Peyer's patch (tissue), 4 donors: ENCODE results near the gene RNASE11.

Experiments
- POLR2A ChIP-seq, 2 donors: fragments of 450-650 bp; IDR thresholded peaks; one replicate each; pipeline ENCODE4 v1.5.1; 2017; ENCODE audit warnings: antibody characterized with exemption in 2 of 2, mild to moderate bottlenecking in 2 of 2, moderate library complexity in 2 of 2
- TF ChIP-seq, protein P1 (sequence below), 6 experiments: fragments of 450-650 bp in 4 of 6; fragments of 200-600 bp in 2 of 6; sonication (generic) in 1 of 6; IDR thresholded peaks; one replicate each; pipeline ENCODE4 v1.5.1; 2017 to 2019; ENCODE audit warnings: antibody characterized with exemption in 6 of 6, mild to moderate bottlenecking in 3 of 6, moderate library complexity in 1 of 6

DNA sequence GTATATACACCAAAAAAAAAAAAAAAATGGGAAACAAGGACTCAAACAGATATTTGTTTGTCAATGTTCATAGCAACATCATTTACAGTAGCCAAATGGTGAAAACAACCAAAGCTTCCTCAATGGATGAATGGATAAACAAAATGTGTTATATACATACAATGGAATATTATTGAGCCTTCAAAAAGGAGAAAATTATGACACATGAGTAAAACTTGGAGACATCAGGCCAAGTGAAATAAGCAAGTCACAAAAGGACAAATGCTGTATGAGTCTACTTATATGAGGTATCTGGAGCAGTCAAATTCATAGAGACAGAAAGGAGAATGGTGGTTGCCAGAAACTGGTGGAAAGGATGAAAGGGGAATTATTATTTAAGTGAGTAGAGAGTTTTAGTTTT is 34.8 kb downstream of the RNASE11 start:
- TF ChIP-seq, protein P1, sequence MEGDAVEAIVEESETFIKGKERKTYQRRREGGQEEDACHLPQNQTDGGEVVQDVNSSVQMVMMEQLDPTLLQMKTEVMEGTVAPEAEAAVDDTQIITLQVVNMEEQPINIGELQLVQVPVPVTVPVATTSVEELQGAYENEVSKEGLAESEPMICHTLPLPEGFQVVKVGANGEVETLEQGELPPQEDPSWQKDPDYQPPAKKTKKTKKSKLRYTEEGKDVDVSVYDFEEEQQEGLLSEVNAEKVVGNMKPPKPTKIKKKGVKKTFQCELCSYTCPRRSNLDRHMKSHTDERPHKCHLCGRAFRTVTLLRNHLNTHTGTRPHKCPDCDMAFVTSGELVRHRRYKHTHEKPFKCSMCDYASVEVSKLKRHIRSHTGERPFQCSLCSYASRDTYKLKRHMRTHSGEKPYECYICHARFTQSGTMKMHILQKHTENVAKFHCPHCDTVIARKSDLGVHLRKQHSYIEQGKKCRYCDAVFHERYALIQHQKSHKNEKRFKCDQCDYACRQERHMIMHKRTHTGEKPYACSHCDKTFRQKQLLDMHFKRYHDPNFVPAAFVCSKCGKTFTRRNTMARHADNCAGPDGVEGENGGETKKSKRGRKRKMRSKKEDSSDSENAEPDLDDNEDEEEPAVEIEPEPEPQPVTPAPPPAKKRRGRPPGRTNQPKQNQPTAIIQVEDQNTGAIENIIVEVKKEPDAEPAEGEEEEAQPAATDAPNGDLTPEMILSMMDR (IDR thresholded peaks at IDR 0.05), result no peak
- no peak for TF ChIP-seq POLR2A (IDR thresholded peaks at IDR 0.05)
